HepG2 (cell line): ENCODE results near the gene CYBC1. TPM values are rescaled to one million over a fixed set of nuclear protein-coding genes. Genes with fewer than 3 reads are reported as not detected.
A peak's percentile ranks its signal among the peaks of the same experiment; 100 is the strongest.

ENCODE experiments used
- FOXA3 ChIP-seq: IDR thresholded peaks from 2 replicates; pipeline ENCODE4 v1.6.1; 2016; ENCODE audit warnings: missing genetic modification reagents, missing compliant biosample characterization
- HDAC2 ChIP-seq: sonication (generic); formaldehyde crosslinking; IDR thresholded peaks from 2 replicates; pipeline ENCODE4 v1.4.0; 2020; ENCODE audit warnings: missing genetic modification reagents
- HIVEP1 ChIP-seq: sonication (generic); formaldehyde crosslinking; IDR thresholded peaks from 2 replicates; pipeline ENCODE4 v1.4.0; 2020; ENCODE audit warnings: mild to moderate bottlenecking, missing genetic modification reagents
- HNF1B ChIP-seq: sonication (generic); formaldehyde crosslinking; IDR thresholded peaks from 2 replicates; pipeline ENCODE4 v1.5.1; 2020; ENCODE audit warnings: mild to moderate bottlenecking, moderate library complexity, missing genetic modification reagents
- MIER3 ChIP-seq: IDR thresholded peaks from 2 replicates; pipeline ENCODE4 v1.6.1; 2016; ENCODE audit warnings: missing compliant biosample characterization, borderline replicate concordance
- MLXIP ChIP-seq: sonication (generic); formaldehyde crosslinking; IDR thresholded peaks from 2 replicates; pipeline ENCODE4 v1.9.0; 2021; ENCODE audit warnings: missing genetic modification reagents, borderline replicate concordance
- PAWR ChIP-seq: sonication (generic); formaldehyde crosslinking; IDR thresholded peaks from 2 replicates; pipeline ENCODE4 v1.4.0; 2020; ENCODE audit warnings: missing genetic modification reagents, mild to moderate bottlenecking, borderline replicate concordance
- SP5 ChIP-seq: IDR thresholded peaks from 2 replicates; pipeline ENCODE4 v1.6.1; 2016; ENCODE audit warnings: low read depth, borderline replicate concordance
- SRSF9 ChIP-seq: fragments of 200-400 bp; formaldehyde crosslinking; IDR thresholded peaks from 2 replicates; pipeline ENCODE4 v1.6.1; 2018; ENCODE audit warnings: borderline replicate concordance, mild to moderate bottlenecking, low read depth, low read length; ENCODE audit not compliant: insufficient read depth, poor library complexity, severe bottlenecking
- ZBTB33 ChIP-seq: sonication (generic); formaldehyde crosslinking; IDR thresholded peaks from 2 replicates; pipeline ENCODE4 v1.4.0; 2020; ENCODE audit warnings: missing genetic modification reagents
- ZFP37 ChIP-seq: sonication (generic); formaldehyde crosslinking; IDR thresholded peaks from 2 replicates; pipeline ENCODE4 v1.4.0; 2020; ENCODE audit warnings: missing genetic modification reagents, borderline replicate concordance
- ZNF329 ChIP-seq: sonication (generic); formaldehyde crosslinking; IDR thresholded peaks from 2 replicates; pipeline ENCODE4 v1.9.0; 2021; ENCODE audit warnings: low read depth, mild to moderate bottlenecking, missing genetic modification reagents
- ZNF564 ChIP-seq: sonication (generic); formaldehyde crosslinking; IDR thresholded peaks from 2 replicates; pipeline ENCODE4 v1.8.1; 2023; ENCODE audit warnings: mild to moderate bottlenecking, missing genetic modification reagents
- ZNF598 ChIP-seq: sonication (generic); formaldehyde crosslinking; IDR thresholded peaks from 2 replicates; pipeline ENCODE4 v1.5.1; 2020; ENCODE audit warnings: mild to moderate bottlenecking, missing genetic modification reagents, borderline replicate concordance
- polyA plus RNA-seq, 8 experiments: library from polyadenylated mRNA; depleted of rRNA in 3 of 8; stranded (reverse) in 7 of 8; unstranded in 1 of 8; fragments of >200 nt; fragmentation: Illumina TruSeq in 4 of 8; extraction: Trizol in 4 of 8; gene quantifications; 2 replicates each; pipeline versions ENCODE4 v1.2.1 to v1.2.3, GENCODE V29; 2011 to 2016; ENCODE audit warnings: low read depth in 4 of 8, missing spikeins in 1 of 8, mixed read lengths in 1 of 8; ENCODE audit not compliant: insufficient read depth in 1 of 8
- total RNA-seq, 5 experiments: library from RNA; depleted of rRNA; stranded (reverse); fragments of >200 nt; fragmentation: Illumina TruSeq; extraction: Trizol; gene quantifications; 2 replicates each; pipeline ENCODE4 v1.2.3, GENCODE V29; 2016; ENCODE audit warnings: low read depth in 1 of 5
- TF ChIP-seq, protein P1 (sequence below): IDR thresholded peaks from 2 replicates; pipeline ENCODE4 v1.6.1; 2016
- TF ChIP-seq, protein P2 (sequence below): sonication (generic); formaldehyde crosslinking; IDR thresholded peaks from 2 replicates; pipeline ENCODE4 v1.4.0; 2020; ENCODE audit warnings: missing genetic modification reagents, mild to moderate bottlenecking, borderline replicate concordance
- TF ChIP-seq, protein P3 (sequence below): sonication (generic); formaldehyde crosslinking; IDR thresholded peaks from 2 replicates; pipeline ENCODE4 v1.8.0; 2022; ENCODE audit warnings: missing genetic modification reagents, low read depth, mild to moderate bottlenecking, borderline replicate concordance

The CYBC1 gene
- total and polyA plus RNA-seq, 2 of the 13 experiments (the other 11 are each of a cell fraction or from before 2014, with no cell fraction given): 43.4 to 44.1 TPM

DNA sequence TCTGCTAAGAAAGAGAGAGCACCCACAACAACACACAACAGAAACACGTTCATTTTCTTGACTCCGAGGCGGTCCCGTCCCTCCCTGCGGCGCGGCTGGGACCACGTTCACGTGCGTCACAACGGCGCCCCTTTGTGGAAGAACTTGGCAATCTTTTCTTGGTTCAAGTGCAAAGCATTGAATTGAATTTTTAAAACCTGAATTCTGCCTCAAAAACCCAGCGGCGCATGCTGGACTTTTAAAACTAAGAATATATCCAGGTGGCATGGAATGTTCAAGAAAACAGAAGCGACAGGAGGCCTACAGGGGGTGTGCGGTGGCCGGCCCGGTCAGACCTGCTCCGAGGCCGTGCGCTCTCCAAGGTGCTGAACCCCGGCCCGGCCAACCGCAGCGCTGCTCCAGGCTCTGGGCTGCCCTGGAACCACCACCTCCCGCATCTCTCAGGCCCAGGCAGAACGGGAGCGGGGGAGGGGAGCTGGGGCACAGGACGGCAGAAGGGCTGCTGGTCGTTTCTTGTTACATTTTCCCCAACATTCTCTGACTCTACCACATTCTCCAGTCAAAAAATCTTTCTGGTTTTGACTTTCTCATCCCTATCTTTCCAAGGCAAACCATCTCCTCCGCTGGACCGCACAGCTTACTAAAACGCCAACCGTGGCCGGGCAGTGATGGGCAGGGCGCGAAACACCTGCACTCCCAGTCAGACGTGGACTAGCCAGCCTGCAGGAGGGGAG, 35.8 kb downstream of the CYBC1 start (continued):
- TF ChIP-seq ZBTB33 (CRISPR knock-in tag) (peak; percentile 95), PAWR (peak; percentile 89; the same call in 1 of the 2 replicates), ZNF564 (peak; percentile 92), MIER3 (CRISPR knock-in tag) (peak; percentile 67; the same call in 1 of the 2 replicates), ZNF329 (CRISPR knock-in tag) (peak; percentile 91; the same call in 1 of the 2 replicates), HNF1B (CRISPR knock-in tag) (peak; percentile 63), ZFP37 (CRISPR knock-in tag) (peak; percentile 92; the same call in 1 of the 2 replicates), HIVEP1 (CRISPR knock-in tag) (peak; percentile 61), SRSF9 (no peak), HDAC2 (peak; percentile 55; the same call in 1 of the 2 replicates), MLXIP (CRISPR knock-in tag) (peak; percentile 94), SP5 (CRISPR knock-in tag) (peak; percentile 13; the same call in 1 of the 2 replicates), FOXA3 (CRISPR knock-in tag) (peak; percentile 51), ZNF598 (CRISPR knock-in tag) (peak; percentile 96)
- TF ChIP-seq, protein P1, sequence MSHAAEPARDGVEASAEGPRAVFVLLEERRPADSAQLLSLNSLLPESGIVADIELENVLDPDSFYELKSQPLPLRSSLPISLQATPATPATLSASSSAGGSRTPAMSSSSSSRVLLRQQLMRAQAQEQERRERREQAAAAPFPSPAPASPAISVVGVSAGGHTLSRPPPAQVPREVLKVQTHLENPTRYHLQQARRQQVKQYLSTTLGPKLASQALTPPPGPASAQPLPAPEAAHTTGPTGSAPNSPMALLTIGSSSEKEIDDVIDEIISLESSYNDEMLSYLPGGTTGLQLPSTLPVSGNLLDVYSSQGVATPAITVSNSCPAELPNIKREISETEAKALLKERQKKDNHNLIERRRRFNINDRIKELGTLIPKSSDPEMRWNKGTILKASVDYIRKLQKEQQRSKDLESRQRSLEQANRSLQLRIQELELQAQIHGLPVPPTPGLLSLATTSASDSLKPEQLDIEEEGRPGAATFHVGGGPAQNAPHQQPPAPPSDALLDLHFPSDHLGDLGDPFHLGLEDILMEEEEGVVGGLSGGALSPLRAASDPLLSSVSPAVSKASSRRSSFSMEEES (CRISPR knock-in tag): peak; percentile 91
- TF ChIP-seq, protein P2, sequence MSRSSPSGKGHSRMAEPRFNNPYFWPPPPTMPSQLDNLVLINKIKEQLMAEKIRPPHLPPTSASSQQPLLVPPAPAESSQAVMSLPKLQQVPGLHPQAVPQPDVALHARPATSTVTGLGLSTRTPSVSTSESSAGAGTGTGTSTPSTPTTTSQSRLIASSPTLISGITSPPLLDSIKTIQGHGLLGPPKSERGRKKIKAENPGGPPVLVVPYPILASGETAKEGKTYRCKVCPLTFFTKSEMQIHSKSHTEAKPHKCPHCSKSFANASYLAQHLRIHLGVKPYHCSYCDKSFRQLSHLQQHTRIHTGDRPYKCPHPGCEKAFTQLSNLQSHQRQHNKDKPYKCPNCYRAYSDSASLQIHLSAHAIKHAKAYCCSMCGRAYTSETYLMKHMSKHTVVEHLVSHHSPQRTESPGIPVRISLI (CRISPR knock-in tag): no peak
- TF ChIP-seq, protein P3, sequence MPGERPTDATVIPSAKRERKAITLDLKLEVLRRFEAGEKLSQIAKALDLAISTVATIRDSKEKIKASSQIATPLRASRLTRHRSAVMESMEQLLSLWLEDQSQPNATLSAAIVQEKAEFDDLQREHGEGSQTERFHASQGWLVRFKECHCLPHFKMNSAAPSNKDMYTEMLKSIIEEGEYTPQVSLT (CRISPR knock-in tag): no peak
